ENCODE results near the gene PRKCZ. TPM values are rescaled to one million over a fixed set of nuclear protein-coding genes. Genes with fewer than 3 reads are reported as not detected.

PRKCZ gene
- total and polyA plus RNA-seq, 7 donors: 0.07 to 2.3 (median 0.42) TPM; not detected in 1

DNA sequence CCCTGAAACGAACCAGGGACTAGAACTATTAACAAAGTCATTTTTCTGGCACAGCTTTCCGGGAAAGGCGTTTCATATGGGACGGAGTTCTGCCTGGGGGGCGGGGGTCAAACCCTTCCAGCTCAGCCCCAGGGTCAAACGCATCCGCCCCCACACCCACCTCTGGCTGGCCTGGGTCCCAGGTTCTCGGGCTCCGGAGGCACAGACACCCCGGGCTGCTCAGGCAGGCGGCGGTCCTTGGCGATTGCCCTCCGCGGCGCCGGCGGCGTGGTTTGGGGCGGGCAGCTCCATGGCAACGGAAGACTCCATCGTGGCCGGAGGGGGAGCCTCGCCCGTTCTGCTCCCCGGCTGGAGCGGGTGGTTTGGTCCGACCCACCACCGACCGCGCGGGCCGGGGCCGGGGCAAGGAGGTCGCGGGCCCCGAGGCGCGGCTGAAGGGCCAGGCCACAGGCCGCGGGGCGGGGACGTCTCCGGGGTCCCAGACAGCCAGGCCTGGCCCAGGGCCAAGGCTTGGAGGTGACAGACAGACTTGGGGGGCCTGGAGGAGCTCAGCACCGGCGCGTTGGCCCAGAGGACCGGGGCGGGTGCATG, 46.6 kb upstream of the PRKCZ start, which contains the start of gene CFAP74:
TSS of gene CFAP74 (minus strand) at position 246 of the 591 bp plus-strand sequence. CDS start 12,830 bp downstream, outside the sequence.
- Histone ChIP-seq H3K4me3 (no peak within 1 kb of the TSS), H3K9me3 (no peaks in the 10 kb centered on the region), H3K4me1 (no peaks in the 10 kb centered on the region), H3K36me3 (ENCODE audit: insufficient read depth in 1 of 2, low read depth in 1 of 2) (no peaks in the 10 kb centered on the region), H3K27me3 (ENCODE audit: insufficient read depth in 3 of 3, low read length in 2 of 3) (peaks cover 0 to 79% (median 19%) of the 10 kb centered on the region in 3 donors), H3K27ac (no peak within 1 kb of the TSS)
- intact Hi-C loops (cut with DNase I): no loop called here
- ATAC-seq (no peak), DNase-seq (no peak)
- TF ChIP-seq, protein P1, sequence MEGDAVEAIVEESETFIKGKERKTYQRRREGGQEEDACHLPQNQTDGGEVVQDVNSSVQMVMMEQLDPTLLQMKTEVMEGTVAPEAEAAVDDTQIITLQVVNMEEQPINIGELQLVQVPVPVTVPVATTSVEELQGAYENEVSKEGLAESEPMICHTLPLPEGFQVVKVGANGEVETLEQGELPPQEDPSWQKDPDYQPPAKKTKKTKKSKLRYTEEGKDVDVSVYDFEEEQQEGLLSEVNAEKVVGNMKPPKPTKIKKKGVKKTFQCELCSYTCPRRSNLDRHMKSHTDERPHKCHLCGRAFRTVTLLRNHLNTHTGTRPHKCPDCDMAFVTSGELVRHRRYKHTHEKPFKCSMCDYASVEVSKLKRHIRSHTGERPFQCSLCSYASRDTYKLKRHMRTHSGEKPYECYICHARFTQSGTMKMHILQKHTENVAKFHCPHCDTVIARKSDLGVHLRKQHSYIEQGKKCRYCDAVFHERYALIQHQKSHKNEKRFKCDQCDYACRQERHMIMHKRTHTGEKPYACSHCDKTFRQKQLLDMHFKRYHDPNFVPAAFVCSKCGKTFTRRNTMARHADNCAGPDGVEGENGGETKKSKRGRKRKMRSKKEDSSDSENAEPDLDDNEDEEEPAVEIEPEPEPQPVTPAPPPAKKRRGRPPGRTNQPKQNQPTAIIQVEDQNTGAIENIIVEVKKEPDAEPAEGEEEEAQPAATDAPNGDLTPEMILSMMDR (IDR thresholded peaks at IDR 0.05): no peak
- 3 to 5% (median 3%) methylated on average over 42 to 49 of the region's 49 CpGs for WGBS, 3 donors

DNA sequence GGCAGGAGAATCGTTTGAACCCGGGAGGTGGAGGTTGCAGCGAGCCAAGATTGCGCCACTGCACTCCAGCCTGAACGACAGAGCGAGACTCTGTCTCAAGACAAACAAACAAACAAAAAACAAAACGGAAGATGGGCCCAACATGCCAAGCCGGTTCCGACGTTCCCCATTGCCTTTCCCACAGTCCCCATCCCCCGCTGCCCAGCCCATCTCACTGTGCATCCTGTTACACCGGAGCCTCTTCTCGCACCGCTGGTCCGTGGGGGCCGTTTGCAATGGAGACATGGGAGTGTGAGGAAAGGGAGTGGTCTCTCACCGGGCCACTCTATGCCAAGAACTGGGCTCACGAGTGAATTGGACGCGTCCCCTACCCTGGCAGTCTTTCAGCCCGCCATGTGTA, 45.4 kb upstream of the PRKCZ start:
- H3K9me3 ChIP-seq: no peaks in the 10 kb centered on the region
- H3K4me3 ChIP-seq: no peak overlapping the region
- H3K4me1 ChIP-seq: no peaks in the 10 kb centered on the region
- DNase-seq: no peak
- H3K27me3 ChIP-seq (ENCODE audit: insufficient read depth in 3 of 3, low read length in 2 of 3): peaks cover 0 to 90% (median 25%) of the 10 kb centered on the region in 3 donors
- 66 to 68% (median 68%) methylated on average over 21 of the region's 21 CpGs for WGBS, 3 donors
- intact Hi-C loops (cut with DNase I): no loop called here
- no peak overlapping the region for H3K27ac ChIP-seq
- ATAC-seq: no peak
- no peaks in the 10 kb centered on the region for H3K36me3 ChIP-seq (ENCODE audit: insufficient read depth in 1 of 2, low read depth in 1 of 2)
- TF ChIP-seq, protein P1 (IDR thresholded peaks at IDR 0.05): no peak

DNA sequence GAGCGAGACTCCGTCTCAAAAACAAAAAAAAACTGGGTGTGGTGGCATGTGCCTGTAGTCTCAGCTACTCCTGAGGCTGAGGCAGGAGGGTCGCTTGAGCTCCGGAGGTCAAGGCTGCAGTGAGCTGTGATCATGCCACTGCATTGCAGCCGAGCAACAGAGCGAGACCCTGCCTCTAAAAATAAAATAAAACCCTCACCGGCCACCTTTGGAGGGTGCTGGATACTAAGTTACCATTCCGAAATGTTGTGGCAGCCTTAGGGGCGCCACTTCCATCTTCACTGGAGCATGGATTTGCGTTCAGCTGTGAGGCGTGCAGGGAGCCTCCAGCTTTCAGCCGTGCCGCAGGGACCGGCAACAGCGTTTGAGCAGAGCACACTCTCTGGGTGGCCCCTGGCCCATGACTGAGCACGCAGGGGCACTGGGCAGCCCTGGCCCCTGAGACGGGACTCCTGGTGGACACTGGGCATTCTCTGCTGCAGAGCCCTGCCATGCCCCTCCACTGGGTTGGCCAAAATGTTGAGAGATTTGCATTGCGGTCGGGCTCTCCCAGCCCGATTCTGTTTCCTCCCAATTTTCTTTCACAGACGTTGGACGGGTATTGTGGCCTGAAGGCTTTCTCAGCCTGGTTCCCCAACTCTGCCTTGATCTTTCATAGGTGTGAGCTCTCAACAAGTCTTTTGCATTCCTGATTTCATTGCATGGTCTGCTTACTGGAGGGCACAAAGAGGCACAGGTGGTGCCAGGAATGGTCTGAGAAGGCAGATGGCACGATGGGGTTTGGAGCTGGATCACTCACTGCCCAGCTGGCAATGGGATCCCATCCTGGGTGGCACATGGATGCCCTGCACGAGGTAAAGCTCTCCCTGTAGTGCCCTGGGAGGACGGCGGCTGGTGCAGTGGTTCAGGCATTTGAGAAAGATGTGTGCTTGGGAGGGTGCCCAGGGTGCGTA, 40.8 kb upstream of the PRKCZ start:
- Histone ChIP-seq H3K27ac (no peak overlapping the region), H3K9me3 (no peaks in the 10 kb centered on the region), H3K4me1 (no peaks in the 10 kb centered on the region), H3K36me3 (ENCODE audit: insufficient read depth in 1 of 2, low read depth in 1 of 2) (no peaks in the 10 kb centered on the region), H3K4me3 (no peak overlapping the region), H3K27me3 (ENCODE audit: insufficient read depth in 3 of 3, low read length in 2 of 3) (peaks cover 0 to 81% (median 15%) of the 10 kb centered on the region in 3 donors)
- 66 to 70% (median 66%) methylated on average over 27 of the region's 27 CpGs for WGBS, 3 donors
- ATAC-seq: no peak
- intact Hi-C loops (cut with DNase I): no loop called here
- no peak for DNase-seq
- TF ChIP-seq, protein P1 (IDR thresholded peaks at IDR 0.05): no peak

DNA sequence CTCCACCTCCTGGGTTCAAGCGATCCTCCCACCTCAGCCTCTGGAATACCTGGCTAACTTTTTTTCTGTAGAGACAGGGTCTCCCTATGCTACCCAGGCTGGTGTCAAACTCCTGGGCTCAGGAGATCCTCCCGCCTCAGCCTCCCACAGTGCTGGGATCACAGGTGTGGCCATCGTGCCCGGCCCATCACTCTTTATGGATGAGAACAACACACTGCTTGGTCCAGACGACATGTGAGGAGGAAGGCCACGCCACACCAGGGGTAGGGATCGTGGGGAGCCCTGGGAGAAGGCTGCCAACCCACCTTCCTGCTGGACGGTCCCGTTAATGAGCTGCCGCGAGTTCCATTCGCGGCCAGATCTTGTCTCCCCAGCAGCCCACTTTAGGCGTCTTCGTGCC, 36.0 kb upstream of the PRKCZ start:
- TF ChIP-seq, protein P1 (IDR thresholded peaks at IDR 0.05): no peak
- H3K27ac ChIP-seq: no peak overlapping the region
- no peaks in the 10 kb centered on the region for H3K9me3 ChIP-seq
- H3K27me3 ChIP-seq (ENCODE audit: insufficient read depth in 3 of 3, low read length in 2 of 3): peaks cover 0 to 82% (median 15%) of the 10 kb centered on the region in 3 donors
- no peak overlapping the region for H3K4me3 ChIP-seq
- no peak for DNase-seq
- intact Hi-C loops (cut with DNase I): no loop called here
- 74 to 82% (median 81%) methylated on average over 15 of the region's 15 CpGs for WGBS, 3 donors
- ATAC-seq: no peak
- H3K4me1 ChIP-seq: no peaks in the 10 kb centered on the region
- no peaks in the 10 kb centered on the region for H3K36me3 ChIP-seq (ENCODE audit: insufficient read depth in 1 of 2, low read depth in 1 of 2)

Data from psoas muscle (tissue), 8 donors.